Erythroblast (primary cell): ENCODE measurements around the gene NOVA2.

Experiments
- GATA1 ChIP-seq: IDR thresholded peaks from 2 replicates; pipeline ENCODE4 v1.6.1; 2011; ENCODE audit warnings: low read depth, mild to moderate bottlenecking, control low read depth, low read length, moderate library complexity
- POLR2A ChIP-seq: IDR thresholded peaks from 2 replicates; pipeline ENCODE4 v1.6.1; 2011; ENCODE audit warnings: mild to moderate bottlenecking, low read length

DNA sequence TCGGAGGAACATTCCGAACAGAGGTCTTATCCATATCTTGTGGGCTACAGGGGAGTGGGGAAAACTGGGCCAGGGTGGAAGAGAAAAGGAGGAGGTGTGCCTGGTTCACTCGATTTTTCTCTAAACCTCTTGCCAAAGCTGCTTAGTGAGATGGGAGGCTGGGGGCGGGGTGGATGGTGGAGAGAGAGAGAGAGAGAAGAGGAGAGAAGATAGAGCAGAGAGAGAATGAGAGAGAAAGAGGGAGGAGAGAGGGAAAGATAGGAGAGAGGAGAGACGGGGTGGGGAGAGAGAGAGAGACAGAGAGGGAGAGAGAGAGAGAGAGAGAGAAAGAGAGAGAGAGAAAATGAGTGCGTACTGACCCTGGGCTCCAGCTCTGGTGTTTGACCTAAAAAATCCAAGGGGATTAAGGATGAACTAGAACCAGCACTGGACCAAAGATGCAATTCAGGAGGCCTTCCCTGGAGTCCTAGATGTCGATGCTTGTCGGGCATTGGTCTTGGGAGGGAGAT is 14.1 kb downstream of the NOVA2 start:
- TF ChIP-seq POLR2A (no peak), GATA1 (no peak)
